HFFc6 (cell line): ENCODE data around the gene SOX3. TPM values are rescaled to one million over a fixed set of nuclear protein-coding genes. Genes with fewer than 3 reads are reported as not detected.

Source experiments
- DNase-seq: peaks from one replicate; pipeline ENCODE4 v3.0.0-alpha.2; 2018
- H3K27ac Mint-ChIP-seq: 2 replicates; pipeline ENCODE4 v1.8.0; 2020; ENCODE audit warnings: mild to moderate bottlenecking, mixed read lengths
- H3K27me3 Mint-ChIP-seq: 2 replicates; pipeline ENCODE4 v1.8.0; 2021; ENCODE audit warnings: mild to moderate bottlenecking, moderate library complexity, mixed read lengths; ENCODE audit not compliant: insufficient read depth
- H3K36me3 Mint-ChIP-seq: 2 replicates; pipeline ENCODE4 v1.8.0; 2021; ENCODE audit warnings: low read depth, mixed read lengths
- H3K4me1 Mint-ChIP-seq: 2 replicates; pipeline ENCODE4 v1.8.0; 2020; ENCODE audit warnings: low read depth, mixed read lengths
- H3K4me3 Mint-ChIP-seq: 2 replicates; pipeline ENCODE4 v1.8.0; 2020; ENCODE audit warnings: mild to moderate bottlenecking, moderate library complexity, mixed read lengths
- H3K9me3 Mint-ChIP-seq: 2 replicates; pipeline ENCODE4 v1.8.0; 2020; ENCODE audit warnings: mild to moderate bottlenecking, mixed read lengths
- total RNA-seq, 6 experiments: library from RNA; stranded (reverse); fragmentation: NEBNext Ultra II Directional; extraction: Animal tissue kit (Norgen Biotek cat#: 25700); gene quantifications; 2 replicates in 1 of 6; 3 replicates in 5 of 6; pipeline ENCODE4 v1.2.3, GENCODE V29; 2021
- TF ChIP-seq, protein P1 (sequence below): fragments of 200-600 bp; sonication (generic); IDR thresholded peaks from 2 replicates; pipeline ENCODE4 v1.5.0; 2021; ENCODE audit warnings: antibody characterized with exemption, mild to moderate bottlenecking

The SOX3 gene
- total RNA-seq, 6 experiments from 2014 or later, result not detected

DNA sequence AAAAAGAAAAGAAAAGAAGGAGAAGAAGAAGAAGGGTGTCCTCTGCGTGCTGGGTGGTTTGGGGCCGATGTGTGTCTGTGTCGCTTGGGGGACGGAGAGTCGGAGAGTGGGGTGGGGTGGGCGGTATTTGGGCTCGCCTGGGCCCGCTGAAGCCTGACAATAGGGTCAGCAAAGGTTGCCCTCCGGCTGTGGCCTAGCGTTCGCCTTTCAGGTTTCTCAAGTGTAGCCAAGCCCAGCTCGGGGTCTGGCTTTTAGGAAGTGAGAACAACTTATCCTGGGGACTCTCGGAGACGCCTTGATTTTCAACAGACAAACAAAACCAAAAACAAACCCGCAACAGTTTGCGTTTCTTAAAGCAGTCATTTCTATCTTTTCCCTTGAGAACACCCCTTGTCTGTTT, 4.1 kb upstream of the SOX3 start:
- Mint-ChIP-seq H3K4me1 (no peaks in the 10 kb centered on the region), H3K36me3 (no peaks in the 10 kb centered on the region), H3K27ac (no peak overlapping the region), H3K27me3 (peaks cover 14% of the 10 kb centered on the region; the same call in 1 of the 2 replicates), H3K9me3 (no peaks in the 10 kb centered on the region), H3K4me3 (no peak overlapping the region)
- no peak for DNase-seq
- TF ChIP-seq, protein P1, sequence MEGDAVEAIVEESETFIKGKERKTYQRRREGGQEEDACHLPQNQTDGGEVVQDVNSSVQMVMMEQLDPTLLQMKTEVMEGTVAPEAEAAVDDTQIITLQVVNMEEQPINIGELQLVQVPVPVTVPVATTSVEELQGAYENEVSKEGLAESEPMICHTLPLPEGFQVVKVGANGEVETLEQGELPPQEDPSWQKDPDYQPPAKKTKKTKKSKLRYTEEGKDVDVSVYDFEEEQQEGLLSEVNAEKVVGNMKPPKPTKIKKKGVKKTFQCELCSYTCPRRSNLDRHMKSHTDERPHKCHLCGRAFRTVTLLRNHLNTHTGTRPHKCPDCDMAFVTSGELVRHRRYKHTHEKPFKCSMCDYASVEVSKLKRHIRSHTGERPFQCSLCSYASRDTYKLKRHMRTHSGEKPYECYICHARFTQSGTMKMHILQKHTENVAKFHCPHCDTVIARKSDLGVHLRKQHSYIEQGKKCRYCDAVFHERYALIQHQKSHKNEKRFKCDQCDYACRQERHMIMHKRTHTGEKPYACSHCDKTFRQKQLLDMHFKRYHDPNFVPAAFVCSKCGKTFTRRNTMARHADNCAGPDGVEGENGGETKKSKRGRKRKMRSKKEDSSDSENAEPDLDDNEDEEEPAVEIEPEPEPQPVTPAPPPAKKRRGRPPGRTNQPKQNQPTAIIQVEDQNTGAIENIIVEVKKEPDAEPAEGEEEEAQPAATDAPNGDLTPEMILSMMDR, result no peak

GRCh38 chrX:140507982-140508305, 3.1 kb upstream of the SOX3 start:
- H3K27me3 Mint-ChIP-seq, result peaks cover 14% of the 10 kb centered on the region
- no peaks in the 10 kb centered on the region for H3K36me3 Mint-ChIP-seq
- no peaks in the 10 kb centered on the region for H3K4me1 Mint-ChIP-seq
- H3K9me3 Mint-ChIP-seq, result peaks cover 4% of the 10 kb centered on the region; the same call in 1 of the 2 replicates
- DNase-seq, result no peak
- TF ChIP-seq, protein P1, result no peak
- no peak overlapping the region for H3K4me3 Mint-ChIP-seq
- no peak overlapping the region for H3K27ac Mint-ChIP-seq

- H3K9me3 Mint-ChIP-seq, result peaks cover 4% of the 10 kb centered on the region; the same call in 1 of the 2 replicates
- no peaks in the 10 kb centered on the region for H3K36me3 Mint-ChIP-seq
- no peak overlapping the region for H3K4me3 Mint-ChIP-seq
- no peaks in the 10 kb centered on the region for H3K4me1 Mint-ChIP-seq
- no peak overlapping the region for H3K27ac Mint-ChIP-seq
- H3K27me3 Mint-ChIP-seq, result peaks cover 18% of the 10 kb centered on the region
- TF ChIP-seq, protein P1, result no peak
- DNase-seq, result no peak
These were observed 2.5 kb upstream of the SOX3 start for GRCh38 chrX:140507223-140507981.

- Mint-ChIP-seq H3K27ac (no peak overlapping the region), H3K4me3 (no peak overlapping the region), H3K36me3 (no peaks in the 10 kb centered on the region), H3K9me3 (peaks cover 4% of the 10 kb centered on the region; the same call in 1 of the 2 replicates), H3K27me3 (peaks cover 23% of the 10 kb centered on the region), H3K4me1 (no peaks in the 10 kb centered on the region)
- DNase-seq, result no peak
- TF ChIP-seq, protein P1, result no peak
These were observed 810 bp upstream of the SOX3 start for GRCh38 chrX:140505421-140506337.

DNA sequence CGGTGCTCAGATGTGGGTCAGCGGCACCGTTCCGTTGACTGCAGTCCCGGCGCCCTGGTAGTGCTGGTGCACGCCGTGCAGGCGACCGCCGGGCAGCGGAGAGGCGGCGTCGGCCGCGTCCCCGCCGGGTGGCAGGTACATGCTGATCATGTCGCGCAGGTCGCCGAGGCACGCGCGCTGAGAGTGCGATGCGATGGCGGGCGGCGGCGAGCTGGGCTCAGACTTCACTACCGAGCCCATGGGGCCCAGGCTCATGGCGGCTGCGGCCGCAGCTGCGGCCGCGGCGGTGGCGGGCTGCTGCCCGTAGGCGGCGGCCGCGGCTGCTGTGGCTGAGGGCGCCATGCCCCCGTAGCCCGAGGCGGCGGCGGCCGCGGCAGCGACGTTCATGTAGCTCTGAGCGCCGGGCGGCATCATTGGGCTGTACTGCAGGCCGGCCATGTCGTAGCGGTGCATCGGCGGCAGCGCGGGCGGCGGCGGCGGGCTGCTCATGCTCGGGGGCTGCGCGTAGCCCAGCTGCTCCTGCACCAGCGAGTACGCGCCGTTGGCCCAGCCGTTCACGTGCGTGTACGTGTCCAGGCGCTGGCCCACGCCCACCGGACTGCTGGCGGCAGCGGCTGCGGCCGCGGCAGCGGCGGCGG, 1.0 kb downstream of the SOX3 start:
- Mint-ChIP-seq H3K4me3 (no peak overlapping the region), H3K4me1 (no peaks in the 10 kb centered on the region), H3K27me3 (peaks cover 25% of the 10 kb centered on the region)

More for the DNA sequence above, 1.0 kb downstream of the SOX3 start:
- no peak for DNase-seq
- Mint-ChIP-seq H3K27ac (no peak overlapping the region), H3K36me3 (no peaks in the 10 kb centered on the region), H3K9me3 (peaks cover 4% of the 10 kb centered on the region)
- TF ChIP-seq, protein P1, result no peak
